ENCODE results near the gene RAET1E.
"Not testable (repeated sequence)": the region's sequence is repeated elsewhere in the genome, so short reads cannot be mapped to it uniquely, and the experiment has no call there.

Gene RAET1E

DNA sequence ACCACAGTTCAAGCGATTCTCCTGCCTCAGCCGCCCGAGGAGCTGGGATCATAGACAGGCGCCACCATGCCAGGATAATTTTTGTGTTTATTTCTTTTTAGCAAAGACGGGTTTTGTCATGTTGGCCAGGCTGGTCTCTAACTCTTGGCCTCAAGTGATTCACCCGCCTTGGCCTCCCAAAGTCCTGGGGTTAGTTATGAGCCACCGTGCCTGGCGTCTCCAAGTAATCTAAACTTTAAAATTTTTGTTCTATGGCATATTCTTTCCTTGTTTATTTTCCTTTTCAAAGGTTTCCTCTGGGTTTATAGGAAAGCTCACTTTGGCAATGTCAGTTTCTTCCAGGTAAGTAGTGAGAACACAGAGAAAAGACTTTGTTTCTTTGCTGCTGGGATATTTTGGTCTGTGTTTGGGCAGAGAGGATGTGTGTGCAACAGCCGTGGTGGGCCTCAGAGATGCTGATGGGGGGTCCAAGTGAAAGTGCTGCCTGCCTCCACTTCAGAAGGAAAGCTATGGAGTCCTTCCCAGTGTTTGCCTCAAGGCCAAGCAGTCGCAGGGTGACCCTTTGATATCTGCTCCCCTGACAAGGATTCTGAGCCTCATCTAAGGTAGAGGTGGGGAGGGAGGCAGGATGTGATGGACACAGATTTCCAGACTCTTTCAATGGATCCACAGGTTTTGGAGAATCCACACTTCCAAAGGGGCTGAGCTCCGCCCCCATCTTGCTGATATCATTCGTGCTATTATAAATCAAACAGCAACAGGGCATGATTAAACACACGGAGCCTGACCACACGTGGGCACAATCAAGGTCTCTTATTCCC is 36.1 kb downstream of the RAET1E start:
- no peak for DNase-seq (ENCODE audit: low read depth)

DNA sequence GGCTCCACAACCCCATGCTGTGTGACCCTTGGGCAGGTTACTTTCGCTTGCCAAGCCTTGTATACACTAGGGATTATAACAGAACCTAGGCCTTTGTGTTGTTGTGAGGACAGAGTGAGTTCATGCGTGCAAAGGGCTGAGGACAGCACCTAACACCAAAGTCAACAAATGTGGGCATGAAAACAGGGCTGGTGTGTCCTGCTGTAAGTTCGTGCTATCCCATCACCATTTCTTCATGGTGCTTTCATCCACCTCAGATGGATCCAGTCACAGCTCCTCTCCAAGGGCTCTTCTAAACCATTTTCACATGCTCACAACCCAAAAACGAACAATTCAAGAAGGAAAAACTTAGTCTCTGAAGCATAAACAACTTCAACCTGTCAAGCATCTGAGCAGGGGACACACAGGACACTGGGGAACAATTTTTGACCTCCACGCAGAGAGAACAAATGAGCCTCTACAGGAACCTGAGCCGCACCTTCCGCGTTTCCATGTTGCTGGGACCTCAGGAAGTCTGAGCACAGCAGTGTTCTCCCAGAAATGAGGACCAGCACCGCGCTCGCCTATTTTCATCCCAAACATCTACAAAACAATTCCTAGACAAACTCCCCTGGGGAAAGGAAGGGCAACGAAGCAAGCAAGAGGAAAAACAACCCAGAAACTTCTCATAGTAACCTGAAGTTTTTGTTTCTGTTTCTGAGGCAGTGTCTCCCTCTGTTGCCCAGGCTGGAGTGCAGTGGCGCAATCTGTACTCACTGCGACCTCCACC is 36.9 kb downstream of the RAET1E start:
- no peak for DNase-seq (ENCODE audit: low read depth)

DNA sequence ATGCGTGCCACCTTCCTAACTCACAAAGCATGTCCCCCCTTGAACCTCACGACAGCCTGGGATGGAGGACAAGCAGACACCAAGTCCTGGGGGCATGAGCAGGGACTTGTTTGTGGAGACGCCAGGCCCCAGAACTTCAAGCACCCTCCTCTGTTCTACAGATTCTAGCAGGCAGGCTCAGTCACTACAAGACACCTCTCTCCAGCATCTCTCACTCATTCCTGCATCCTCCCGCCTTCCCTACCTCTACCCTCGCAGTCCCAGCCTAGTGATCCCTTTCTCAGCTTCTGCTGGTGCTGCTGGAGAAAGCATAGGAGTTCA is 37.4 kb downstream of the RAET1E start:
- DNase-seq (ENCODE audit: low read depth) = no peak

DNA sequence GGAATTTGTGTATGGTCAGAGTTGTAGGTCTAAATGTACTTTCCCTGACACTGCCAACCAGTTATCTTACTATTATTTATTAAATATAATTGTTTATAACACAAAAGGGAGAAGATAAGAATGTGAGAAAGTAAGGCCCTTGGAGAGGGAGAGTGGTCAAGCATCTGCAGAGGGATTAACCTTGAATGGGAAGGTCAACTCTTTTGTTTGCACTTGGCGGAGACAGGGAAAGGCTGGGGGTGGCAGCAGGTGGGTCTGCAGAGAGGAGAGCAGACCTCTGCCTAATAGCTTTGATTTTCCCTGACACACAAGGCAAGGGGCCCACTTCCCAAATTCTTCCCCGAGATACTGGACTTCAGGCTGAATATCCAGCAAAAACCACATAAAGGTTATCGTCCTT is 38.0 kb downstream of the RAET1E start:
- DNase-seq (ENCODE audit: low read depth) = no peak

DNA sequence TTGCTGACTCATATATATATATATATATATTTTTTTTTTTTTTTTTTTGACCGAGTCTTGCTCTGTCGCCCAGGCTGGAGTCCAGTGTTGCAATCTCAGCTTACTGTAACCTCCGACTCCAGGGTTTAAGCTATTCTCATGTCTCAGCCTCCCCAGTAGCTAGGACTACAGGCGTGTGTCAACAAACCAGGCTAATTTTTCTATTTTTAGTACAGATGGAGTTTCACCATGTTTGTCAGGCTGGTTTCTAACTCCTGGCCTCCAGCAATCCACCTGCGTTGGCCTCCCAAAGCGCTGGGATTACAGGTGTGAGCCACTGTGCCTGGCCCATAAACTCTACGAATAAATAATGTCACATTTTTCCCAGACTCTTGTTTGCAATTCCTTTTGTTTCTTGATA is 38.5 kb downstream of the RAET1E start:
- DNase-seq (ENCODE audit: low read depth) = no peak

DNA sequence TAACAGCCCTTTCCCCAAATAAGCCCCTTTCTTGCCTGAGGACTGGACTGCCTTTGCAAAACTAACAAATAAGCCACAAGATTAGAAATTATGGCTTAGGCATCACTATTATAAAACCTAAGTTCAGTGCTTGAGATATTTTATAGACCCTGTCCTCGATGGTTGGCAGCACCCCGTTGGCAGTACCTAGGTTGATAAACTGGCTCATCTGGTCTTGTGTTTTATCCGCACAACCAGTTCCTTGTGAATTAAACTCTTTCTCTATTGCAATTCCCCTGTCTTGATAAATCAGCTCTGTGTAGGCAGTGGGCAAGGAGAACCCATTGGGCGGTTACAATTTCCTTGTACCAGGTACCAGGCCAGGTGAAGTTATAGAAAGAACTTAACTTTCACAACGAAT is 40.4 kb downstream of the RAET1E start:
- no peak for DNase-seq (ENCODE audit: low read depth)

DNA sequence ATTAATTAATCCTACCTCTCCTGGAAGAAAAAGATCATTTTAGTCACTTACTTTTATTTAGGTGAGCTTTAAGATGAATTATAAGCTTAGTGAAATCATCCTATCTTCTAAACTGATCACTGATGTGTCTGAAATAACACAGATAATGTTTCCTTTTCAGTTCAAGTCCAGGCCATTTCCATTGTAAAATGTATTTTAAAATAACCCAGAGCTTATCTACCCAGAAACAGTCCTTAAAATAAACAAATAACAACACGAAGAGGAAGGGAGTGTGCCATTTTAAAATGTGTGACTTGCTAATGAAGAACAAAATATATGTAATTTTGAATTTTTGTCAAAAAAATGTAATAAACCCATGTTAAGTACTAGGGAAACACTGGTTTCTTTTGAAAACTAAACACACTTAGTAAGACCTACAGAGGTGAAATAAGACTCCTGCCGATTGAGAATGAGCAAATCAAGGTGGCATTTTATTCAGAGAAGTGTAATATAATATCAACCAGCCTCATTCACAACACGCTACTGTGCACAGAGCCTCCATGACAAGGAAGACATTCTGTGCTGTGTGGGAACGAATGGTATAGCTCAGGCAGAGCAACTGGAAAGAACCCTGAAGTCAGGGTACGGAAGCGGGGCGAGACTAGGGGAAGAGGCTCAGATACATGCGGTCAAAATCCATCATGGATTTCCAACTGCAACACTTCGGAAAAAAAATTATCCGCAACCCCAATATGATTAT is 41.5 kb downstream of the RAET1E start:
- no peak for DNase-seq (ENCODE audit: low read depth)

DNA sequence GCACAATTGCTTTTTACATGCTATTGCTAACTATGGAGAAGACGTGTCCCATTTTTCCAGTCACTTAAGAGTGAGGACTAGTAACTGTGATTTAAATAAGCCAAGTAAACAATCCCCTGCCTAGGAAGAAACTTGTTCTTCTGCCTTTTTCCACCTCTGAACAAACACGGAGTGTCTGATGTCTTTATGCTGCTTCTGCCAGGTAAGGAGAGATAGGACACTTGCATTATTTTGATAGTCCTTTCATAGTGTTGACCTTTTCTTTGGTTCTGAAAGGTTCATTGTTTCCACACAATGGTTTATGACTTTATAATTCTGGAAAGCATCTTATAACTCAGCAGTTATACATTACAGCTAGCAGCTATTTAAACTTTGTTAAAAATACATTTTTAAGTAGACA is 42.2 kb downstream of the RAET1E start:
- no peak for DNase-seq (ENCODE audit: low read depth)

DNA sequence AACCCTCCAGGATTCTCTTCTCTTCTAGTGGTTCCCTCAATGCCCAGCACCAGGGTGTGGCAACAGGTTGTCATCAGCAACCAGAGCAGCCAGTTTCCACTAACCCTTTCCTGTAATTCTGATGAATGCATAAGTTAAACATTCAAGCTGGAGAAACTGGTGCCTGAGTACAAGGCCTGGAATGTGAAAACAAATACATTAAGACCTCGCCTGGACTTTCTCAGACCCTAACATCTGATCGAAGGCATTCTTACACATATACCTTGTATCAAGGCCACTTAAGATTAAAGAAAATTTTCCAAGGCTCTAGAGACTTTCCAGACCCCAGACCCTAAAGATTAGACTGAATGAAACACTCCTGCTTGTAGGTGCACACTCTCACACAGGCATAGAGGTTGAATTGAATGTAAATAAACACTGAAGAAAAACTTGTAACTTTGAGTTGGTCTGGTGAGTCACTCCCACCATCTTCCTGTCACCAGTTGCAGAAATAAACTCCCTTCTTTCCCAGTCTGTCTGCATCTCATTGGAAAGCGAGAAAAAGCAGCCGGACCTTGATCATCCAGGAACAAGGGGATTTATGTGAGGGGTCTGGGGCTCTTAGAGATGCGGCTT is 42.8 kb downstream of the RAET1E start:
- DNase-seq (ENCODE audit: low read depth) = peak; percentile 97

DNA sequence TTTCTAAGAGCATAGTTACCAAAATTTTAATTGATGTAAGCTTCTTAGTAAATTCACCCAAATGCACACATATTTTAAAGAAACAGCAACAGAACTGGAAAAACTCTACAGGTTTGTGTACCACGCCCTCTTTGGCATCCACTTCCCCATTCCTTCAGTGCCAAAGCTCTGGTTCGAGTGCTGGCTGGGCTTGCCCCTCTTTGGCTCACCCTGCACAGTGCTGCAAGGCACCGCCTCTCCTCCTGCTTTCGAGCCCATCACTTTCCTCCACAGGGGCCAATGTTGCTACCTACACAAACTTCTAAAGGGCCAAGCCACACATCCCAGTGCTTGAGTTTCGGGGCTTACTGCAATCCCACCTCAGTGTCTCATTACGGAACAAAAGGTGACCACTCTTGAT is 43.4 kb downstream of the RAET1E start:
- DNase-seq (ENCODE audit: low read depth) = no peak

DNA sequence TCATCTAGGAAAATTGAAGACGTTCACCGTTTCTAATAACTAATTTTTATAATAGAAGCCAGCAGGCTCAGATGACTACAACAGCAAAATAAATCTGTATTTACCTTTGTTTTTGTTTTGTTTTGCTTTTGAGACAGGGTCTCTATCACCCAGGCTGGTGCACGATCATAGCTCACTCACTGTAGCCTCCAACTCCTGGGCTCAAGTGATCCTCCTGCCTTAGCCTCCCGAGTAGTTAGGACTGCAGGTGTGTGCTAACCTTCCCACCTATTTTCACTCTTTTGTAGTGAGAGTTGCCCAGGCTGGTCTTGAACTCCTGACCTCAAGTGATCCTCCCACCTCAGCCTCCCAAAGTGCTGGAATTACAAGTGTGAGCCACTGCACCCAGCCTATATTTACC is 43.9 kb downstream of the RAET1E start:
- DNase-seq (ENCODE audit: low read depth) = not testable (repeated sequence)

DNA sequence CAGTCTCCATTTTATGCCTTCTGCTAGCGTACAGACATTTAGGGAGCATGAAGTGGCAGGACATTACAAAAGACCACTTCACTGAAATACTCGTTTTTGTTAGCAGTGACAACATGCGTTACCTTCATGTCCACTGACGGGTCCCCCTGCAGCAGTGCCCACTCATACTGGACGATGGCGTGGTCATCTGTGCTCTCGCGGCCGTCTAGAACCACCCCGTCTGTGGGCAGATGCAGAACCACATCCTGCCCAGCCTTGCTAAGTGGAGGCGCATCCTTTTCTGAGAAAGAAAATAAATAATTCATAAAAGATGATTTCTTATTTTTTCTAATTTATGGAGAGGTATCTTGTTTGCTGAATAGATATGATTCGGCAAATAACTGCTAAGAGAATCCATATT is 45.0 kb downstream of the RAET1E start:
- DNase-seq (ENCODE audit: low read depth) = no peak

DNA sequence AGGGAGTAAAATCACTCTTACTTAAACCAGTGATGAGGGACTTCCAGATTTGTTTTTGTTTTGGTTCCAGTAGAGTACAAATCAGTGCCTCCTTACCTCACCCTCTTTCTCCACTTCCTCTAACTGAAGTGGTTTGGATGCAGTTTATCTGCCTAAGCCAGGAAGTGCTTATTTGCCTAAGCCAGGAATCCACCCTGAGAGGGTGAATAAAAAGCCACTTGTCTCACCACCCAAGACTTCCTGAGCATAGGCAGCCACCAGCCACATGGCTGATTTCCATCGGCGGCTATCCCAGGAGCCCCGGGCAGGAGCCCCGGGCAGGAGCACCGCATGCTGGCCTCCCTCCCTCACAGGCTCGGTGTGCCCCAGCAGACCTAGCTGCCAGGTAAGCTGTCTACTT is 45.7 kb downstream of the RAET1E start:
- no peak for DNase-seq (ENCODE audit: low read depth)

DNA sequence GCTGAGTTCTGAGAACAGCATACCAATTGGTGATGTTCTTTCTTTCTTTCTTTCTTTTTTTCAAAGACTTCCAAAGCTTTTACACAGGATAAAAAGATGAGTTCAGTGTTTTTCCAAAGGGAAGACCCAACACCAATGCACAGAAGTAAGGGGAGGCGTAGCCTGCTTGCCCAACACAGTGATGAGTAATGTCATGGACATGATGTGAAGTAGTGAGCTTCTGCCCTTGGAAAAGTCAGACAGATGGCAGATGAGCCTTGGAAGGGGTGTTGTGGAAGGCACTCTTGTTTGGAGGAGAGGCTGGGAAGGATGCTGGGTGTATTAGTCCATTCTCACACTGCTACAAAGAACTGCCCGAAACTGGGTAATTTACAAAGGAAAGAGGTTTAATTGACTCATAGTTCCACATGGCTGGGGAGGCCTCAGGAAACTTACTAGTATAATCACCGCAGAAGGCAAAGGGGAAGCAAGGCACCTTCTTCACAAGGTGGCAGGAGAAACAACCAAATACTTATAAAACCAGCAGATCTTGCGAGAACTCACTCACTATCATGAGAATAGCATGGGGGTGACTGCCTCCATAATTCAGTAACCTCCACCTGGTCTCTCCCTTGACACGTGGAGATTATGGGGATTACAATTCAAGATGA is 46.3 kb downstream of the RAET1E start:
- no peak for DNase-seq (ENCODE audit: low read depth)

DNA sequence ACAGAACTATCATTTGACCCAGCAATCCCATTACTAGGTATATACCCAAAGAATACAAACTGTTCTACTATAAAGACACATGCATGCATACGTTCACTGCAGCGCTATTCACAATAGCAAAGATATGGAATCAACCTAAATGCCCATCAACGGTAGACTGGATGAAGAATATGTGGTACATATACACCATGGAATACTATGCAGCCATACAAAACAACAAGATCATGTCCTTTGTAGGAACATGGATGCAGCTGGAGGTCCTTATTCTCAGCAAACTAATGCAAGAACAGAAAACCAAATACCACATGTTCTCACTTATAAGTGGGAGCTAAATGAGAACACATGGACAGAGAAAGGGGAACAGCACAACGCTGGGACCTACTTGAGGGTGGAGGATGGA is 49.6 kb downstream of the RAET1E start:
- not testable (repeated sequence) for DNase-seq (ENCODE audit: low read depth)

Data from HS-5 (cell line).